HepG2 (cell line): ENCODE results near the gene PRKCZ. TPM values are rescaled to one million over a fixed set of nuclear protein-coding genes. Genes with fewer than 3 reads are reported as not detected.

Experiments
- ATAC-seq: fragments of 200-7000 bp; cut with Tn5 transposase; 3 replicates; pipeline ENCODE4 v1.9.1; 2020; ENCODE audit warnings: mild to moderate bottlenecking, moderate library complexity
- BruUV-seq: library from RNA; stranded (reverse); fragments of 400-500 nt; replicated peaks from 2 replicates; lab custom pipeline; 2021; lab: Mats Ljungman, UMichigan
- CTCF ChIA-PET: fragments of 300-600 bp; formaldehyde crosslinking; extraction: SDS; loops from one replicate; lab custom pipeline; 2021; ENCODE audit warnings: low total read pairs, inconsistent platforms, low intra/inter-chr PET ratio; lab: Yijun Ruan, JAX
- POLR2A ChIA-PET: fragments of 350-600 bp; sonication (Branson Sonifier 250); formaldehyde crosslinking; loops from one replicate; lab custom pipeline; 2020; ENCODE audit warnings: antibody characterized with exemption, inconsistent platforms; lab: Yijun Ruan, JAX
- DNase-seq: peaks from one replicate; pipeline ENCODE4 v3.0.0-alpha.2; 2015; ENCODE audit warnings: low spot score
- FAIRE-seq: peaks from 3 replicates; lab custom pipeline; 2011; peaks lifted over from hg19 to GRCh38; lab: Jason Lieb, UNC
- H2AFZ ChIP-seq: one replicate; pipeline ENCODE4 v1.6.1; 2011; ENCODE audit warnings: low read length, inconsistent platforms
- H3K27ac ChIP-seq: fragments of 300-600 bp; 3 replicates; pipeline ENCODE4 v1.8.0; 2011; ENCODE audit warnings: mixed run types, mild to moderate bottlenecking, mixed read lengths, low read length, inconsistent platforms; ENCODE audit not compliant: insufficient read depth; ENCODE audit errors: extremely low read length
- H3K27me3 ChIP-seq, 2 experiments: fragments of 200-600 bp in 1 of 2; 2 replicates in 1 of 2; 3 replicates in 1 of 2; pipeline versions ENCODE4 v1.6.0 to v1.8.0; 2011; ENCODE audit warnings: low read length in 2 of 2, mild to moderate bottlenecking in 2 of 2, moderate library complexity in 2 of 2, inconsistent platforms in 1 of 2; ENCODE audit not compliant: insufficient read depth in 2 of 2, control insufficient read depth in 1 of 2
- H3K36me3 ChIP-seq, 2 experiments: fragments of 200-600 bp in 1 of 2; replicated peaks in 1 of 2; 2 replicates in 1 of 2; 3 replicates in 1 of 2; pipeline versions ENCODE4 v1.5.1 to v1.8.0; 2011; ENCODE audit warnings: low read length in 2 of 2, inconsistent platforms in 1 of 2; ENCODE audit not compliant: insufficient read depth in 2 of 2, control insufficient read depth in 1 of 2
- H3K4me1 ChIP-seq: 2 replicates; pipeline ENCODE4 v1.5.1; 2012; ENCODE audit warnings: low read length, inconsistent platforms; ENCODE audit not compliant: insufficient read depth
- H3K4me2 ChIP-seq: 2 replicates; pipeline ENCODE4 v1.6.0; 2011; ENCODE audit warnings: low read depth, low read length, inconsistent platforms
- H3K4me3 ChIP-seq, 3 experiments: fragments of 200-600 bp in 1 of 3; sonication (generic), shearing (Covaris generic) in 1 of 3; replicated peaks in 1 of 3; 2 replicates each; pipeline ENCODE4 v1.5.1; 2011 to 2016; ENCODE audit warnings: low read length in 3 of 3, inconsistent platforms in 2 of 3, low read depth in 2 of 3, mild to moderate bottlenecking in 2 of 3, control low read depth in 1 of 3, mixed read lengths in 1 of 3; ENCODE audit not compliant: insufficient read depth in 1 of 3
- H3K79me2 ChIP-seq: one replicate; pipeline ENCODE4 v1.6.1; 2011; ENCODE audit warnings: low read length, inconsistent platforms; ENCODE audit not compliant: insufficient read depth
- H3K9ac ChIP-seq: 2 replicates; pipeline ENCODE4 v1.6.0; 2011; ENCODE audit warnings: mild to moderate bottlenecking, low read depth, low read length, inconsistent platforms; ENCODE audit not compliant: insufficient read depth
- H3K9me3 ChIP-seq: 2 replicates; pipeline ENCODE4 v1.5.1; 2012; ENCODE audit warnings: mild to moderate bottlenecking, low read length
- H4K20me1 ChIP-seq: 2 replicates; pipeline ENCODE4 v1.6.0; 2011; ENCODE audit warnings: inconsistent platforms, mild to moderate bottlenecking, low read length, moderate library complexity; ENCODE audit not compliant: insufficient read depth
- CENPT ChIP-seq: sonication (generic); formaldehyde crosslinking; IDR thresholded peaks from 2 replicates; pipeline ENCODE4 v1.8.0; 2022; ENCODE audit warnings: low read depth, mild to moderate bottlenecking, moderate library complexity, missing genetic modification reagents
- ISX ChIP-seq: sonication (generic); formaldehyde crosslinking; conservative IDR thresholded peaks from 2 replicates; pipeline ENCODE4 v1.5.0; 2020; ENCODE audit warnings: missing genetic modification reagents
- MYC ChIP-seq: sonication (generic); formaldehyde crosslinking; IDR thresholded peaks from 2 replicates; pipeline ENCODE4 v1.9.0; 2021; ENCODE audit warnings: missing genetic modification reagents, borderline replicate concordance
- ZFP37 ChIP-seq: sonication (generic); formaldehyde crosslinking; IDR thresholded peaks from 2 replicates; pipeline ENCODE4 v1.4.0; 2020; ENCODE audit warnings: missing genetic modification reagents, borderline replicate concordance
- ZNF567 ChIP-seq: sonication (generic); formaldehyde crosslinking; IDR thresholded peaks from 2 replicates; pipeline ENCODE4 v1.8.1; 2023; ENCODE audit warnings: mild to moderate bottlenecking, missing genetic modification reagents, borderline replicate concordance
- ZNF790 ChIP-seq: sonication (generic); formaldehyde crosslinking; IDR thresholded peaks from 2 replicates; pipeline ENCODE4 v1.8.0; 2022; ENCODE audit warnings: missing genetic modification reagents, mild to moderate bottlenecking, borderline replicate concordance
- WGBS: methylation state at CpG from one replicate; pipeline ENCODE4 v1.1.6; 2017; ENCODE audit warnings: low lambda C conversion rate; 5-methylcytosine and 5-hydroxymethylcytosine counted together
- in situ Hi-C: cut with HindIII; loops from 2 replicates; pipeline ENCODE4 v1.10.0; 2017; ENCODE audit warnings: low pct_unique_long_range_greater_than_20kb; ENCODE audit not compliant: extremely low pct_ligation_motif_present
- intact Hi-C: fragments of 100-400 bp; cut with micrococcal nuclease; formaldehyde crosslinking; loops from one replicate; pipeline ENCODE4 v1.10.0; 2022; ENCODE audit not compliant: unreplicated experiment
- polyA plus RNA-seq, 8 experiments: library from polyadenylated mRNA; depleted of rRNA in 3 of 8; stranded (reverse) in 7 of 8; unstranded in 1 of 8; fragments of >200 nt; fragmentation: Illumina TruSeq in 4 of 8; extraction: Trizol in 4 of 8; gene quantifications; 2 replicates each; pipeline versions ENCODE4 v1.2.1 to v1.2.3, GENCODE V29; 2011 to 2016; ENCODE audit warnings: low read depth in 4 of 8, missing spikeins in 1 of 8, mixed read lengths in 1 of 8; ENCODE audit not compliant: insufficient read depth in 1 of 8
- total RNA-seq, 5 experiments: library from RNA; depleted of rRNA; stranded (reverse); fragments of >200 nt; fragmentation: Illumina TruSeq; extraction: Trizol; gene quantifications; 2 replicates each; pipeline ENCODE4 v1.2.3, GENCODE V29; 2016; ENCODE audit warnings: low read depth in 1 of 5
- TF ChIP-seq, protein P1 (sequence below): sonication (generic); formaldehyde crosslinking; IDR thresholded peaks from 2 replicates; pipeline ENCODE4 v1.4.0; 2020; ENCODE audit warnings: missing genetic modification reagents, low read depth, mild to moderate bottlenecking, borderline replicate concordance
- TF ChIP-seq, protein P2 (sequence below): sonication (generic); formaldehyde crosslinking; conservative IDR thresholded peaks from 2 replicates; pipeline ENCODE4 v1.4.0; 2020; ENCODE audit warnings: missing genetic modification reagents
- TF ChIP-seq, protein P3 (sequence below): sonication (generic); formaldehyde crosslinking; IDR thresholded peaks from 2 replicates; pipeline ENCODE4 v1.8.1; 2022; ENCODE audit warnings: mild to moderate bottlenecking, missing genetic modification reagents
- TF ChIP-seq, protein P4 (sequence below): sonication (generic); formaldehyde crosslinking; IDR thresholded peaks from 2 replicates; pipeline ENCODE4 v1.4.0; 2020; ENCODE audit warnings: mild to moderate bottlenecking, missing genetic modification reagents
- TF ChIP-seq, protein P5 (sequence below): fragments of 450-650 bp; IDR thresholded peaks from 2 replicates; pipeline ENCODE4 v1.6.1; 2016

Gene PRKCZ
- total and polyA plus RNA-seq, 2 of the 13 experiments (the other 11 are each of a cell fraction or from before 2014, with no cell fraction given), result 34.7 to 85.2 TPM

DNA sequence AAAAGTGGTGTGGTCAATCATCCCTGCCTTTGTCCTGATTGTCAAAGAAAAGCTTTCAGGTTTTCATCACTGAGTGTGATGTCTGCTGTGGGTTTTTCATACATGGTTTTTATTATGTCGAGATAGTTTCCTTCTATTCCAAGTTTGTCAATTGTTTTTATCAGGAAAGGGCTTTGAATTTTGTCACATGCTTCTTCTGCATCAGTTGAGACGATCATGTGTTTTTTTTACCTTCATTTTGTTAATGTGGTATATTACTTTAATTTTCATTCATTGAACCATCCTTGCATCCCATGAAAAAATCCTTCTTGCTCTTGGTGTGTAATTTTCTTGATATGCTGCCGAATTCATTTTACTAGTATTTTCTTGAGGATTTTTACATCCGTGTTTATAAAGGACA is 15.5 kb downstream of the PRKCZ start:
- intact Hi-C loops, result no loop called here
- no TSS peak for BruUV-seq

DNA sequence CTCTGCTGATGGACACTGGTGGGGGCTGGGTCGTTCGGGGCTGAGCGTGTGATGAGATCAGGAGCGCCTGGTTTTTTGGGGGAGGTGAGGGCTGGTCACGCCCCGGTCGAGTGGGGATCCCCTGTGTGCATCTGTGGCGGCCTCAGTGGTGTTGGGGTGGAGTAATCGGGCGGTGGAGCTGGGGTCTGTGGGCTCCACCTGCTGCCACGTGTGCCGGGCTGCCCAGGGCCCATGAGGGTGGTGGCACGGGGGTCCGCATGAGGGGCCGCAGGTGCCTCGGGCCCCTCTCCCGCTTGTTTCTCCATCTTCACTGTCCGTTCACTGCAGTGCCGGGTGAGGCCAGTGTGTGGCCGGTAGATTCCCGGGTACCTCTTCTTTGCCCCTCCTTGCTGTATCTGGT is 17.2 kb downstream of the PRKCZ start:
- no peak overlapping the region for H3K9ac ChIP-seq
- ChIA-PET POLR2A (no interaction called here), CTCF (no interaction called here)
- no TSS peak for BruUV-seq
- H4K20me1 ChIP-seq, result no peaks in the 10 kb centered on the region
- peaks cover 2 to 16% of the 10 kb centered on the region in 2 experiments; a peak in 2 of 5 replicates for H3K36me3 ChIP-seq
- in situ Hi-C loops (no loop called here), intact Hi-C loops (no loop called here)
- FAIRE-seq (no peak), ATAC-seq (no peak), DNase-seq (no peak)
- peaks cover 12% of the 10 kb centered on the region for H3K4me1 ChIP-seq
- H3K4me3 ChIP-seq, result no peak overlapping the region
- H3K79me2 ChIP-seq, result peaks cover 8% of the 10 kb centered on the region
- H3K27ac ChIP-seq, result no peak overlapping the region
- no peak overlapping the region for H2AFZ ChIP-seq
- no peaks in the 10 kb centered on the region for H3K9me3 ChIP-seq
- H3K27me3 ChIP-seq, result no peaks in the 10 kb centered on the region
- H3K4me2 ChIP-seq, result no peak overlapping the region
- WGBS, result 97% methylated on average over 17 of the region's 21 CpGs
- TF ChIP-seq ZNF790 (CRISPR knock-in tag) (no peak), ZNF567 (CRISPR knock-in tag) (no peak), CENPT (no peak), MYC (CRISPR knock-in tag) (no peak), ZFP37 (CRISPR knock-in tag) (no peak)
- TF ChIP-seq, protein P1, sequence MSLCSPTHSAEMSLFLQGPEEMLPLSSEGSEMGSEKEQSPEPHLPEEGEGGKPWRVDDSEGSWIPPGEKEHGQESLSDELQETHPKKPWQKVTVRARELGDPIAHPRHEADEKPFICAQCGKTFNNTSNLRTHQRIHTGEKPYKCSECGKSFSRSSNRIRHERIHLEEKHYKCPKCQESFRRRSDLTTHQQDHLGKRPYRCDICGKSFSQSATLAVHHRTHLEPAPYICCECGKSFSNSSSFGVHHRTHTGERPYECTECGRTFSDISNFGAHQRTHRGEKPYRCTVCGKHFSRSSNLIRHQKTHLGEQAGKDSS, result no peak
- TF ChIP-seq, protein P2, sequence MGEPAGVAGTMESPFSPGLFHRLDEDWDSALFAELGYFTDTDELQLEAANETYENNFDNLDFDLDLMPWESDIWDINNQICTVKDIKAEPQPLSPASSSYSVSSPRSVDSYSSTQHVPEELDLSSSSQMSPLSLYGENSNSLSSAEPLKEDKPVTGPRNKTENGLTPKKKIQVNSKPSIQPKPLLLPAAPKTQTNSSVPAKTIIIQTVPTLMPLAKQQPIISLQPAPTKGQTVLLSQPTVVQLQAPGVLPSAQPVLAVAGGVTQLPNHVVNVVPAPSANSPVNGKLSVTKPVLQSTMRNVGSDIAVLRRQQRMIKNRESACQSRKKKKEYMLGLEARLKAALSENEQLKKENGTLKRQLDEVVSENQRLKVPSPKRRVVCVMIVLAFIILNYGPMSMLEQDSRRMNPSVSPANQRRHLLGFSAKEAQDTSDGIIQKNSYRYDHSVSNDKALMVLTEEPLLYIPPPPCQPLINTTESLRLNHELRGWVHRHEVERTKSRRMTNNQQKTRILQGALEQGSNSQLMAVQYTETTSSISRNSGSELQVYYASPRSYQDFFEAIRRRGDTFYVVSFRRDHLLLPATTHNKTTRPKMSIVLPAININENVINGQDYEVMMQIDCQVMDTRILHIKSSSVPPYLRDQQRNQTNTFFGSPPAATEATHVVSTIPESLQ (CRISPR knock-in tag), result no peak
- TF ChIP-seq, protein P3, sequence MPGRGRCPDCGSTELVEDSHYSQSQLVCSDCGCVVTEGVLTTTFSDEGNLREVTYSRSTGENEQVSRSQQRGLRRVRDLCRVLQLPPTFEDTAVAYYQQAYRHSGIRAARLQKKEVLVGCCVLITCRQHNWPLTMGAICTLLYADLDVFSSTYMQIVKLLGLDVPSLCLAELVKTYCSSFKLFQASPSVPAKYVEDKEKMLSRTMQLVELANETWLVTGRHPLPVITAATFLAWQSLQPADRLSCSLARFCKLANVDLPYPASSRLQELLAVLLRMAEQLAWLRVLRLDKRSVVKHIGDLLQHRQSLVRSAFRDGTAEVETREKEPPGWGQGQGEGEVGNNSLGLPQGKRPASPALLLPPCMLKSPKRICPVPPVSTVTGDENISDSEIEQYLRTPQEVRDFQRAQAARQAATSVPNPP (CRISPR knock-in tag), result no peak
- TF ChIP-seq, protein P4, sequence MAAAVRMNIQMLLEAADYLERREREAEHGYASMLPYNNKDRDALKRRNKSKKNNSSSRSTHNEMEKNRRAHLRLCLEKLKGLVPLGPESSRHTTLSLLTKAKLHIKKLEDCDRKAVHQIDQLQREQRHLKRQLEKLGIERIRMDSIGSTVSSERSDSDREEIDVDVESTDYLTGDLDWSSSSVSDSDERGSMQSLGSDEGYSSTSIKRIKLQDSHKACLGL (CRISPR knock-in tag), result no peak

More for the DNA sequence above, 15.5 kb downstream of the PRKCZ start:
- 93% methylated on average over 4 of the region's 4 CpGs for WGBS
- H3K4me3 ChIP-seq, result no peak overlapping the region
- H3K9ac ChIP-seq, result no peak overlapping the region
- no peak overlapping the region for H3K4me2 ChIP-seq
- no peak for FAIRE-seq
- in situ Hi-C loops, result no loop called here
- no peak for DNase-seq
- H3K27ac ChIP-seq, result no peak overlapping the region
- TF ChIP-seq, protein P5, sequence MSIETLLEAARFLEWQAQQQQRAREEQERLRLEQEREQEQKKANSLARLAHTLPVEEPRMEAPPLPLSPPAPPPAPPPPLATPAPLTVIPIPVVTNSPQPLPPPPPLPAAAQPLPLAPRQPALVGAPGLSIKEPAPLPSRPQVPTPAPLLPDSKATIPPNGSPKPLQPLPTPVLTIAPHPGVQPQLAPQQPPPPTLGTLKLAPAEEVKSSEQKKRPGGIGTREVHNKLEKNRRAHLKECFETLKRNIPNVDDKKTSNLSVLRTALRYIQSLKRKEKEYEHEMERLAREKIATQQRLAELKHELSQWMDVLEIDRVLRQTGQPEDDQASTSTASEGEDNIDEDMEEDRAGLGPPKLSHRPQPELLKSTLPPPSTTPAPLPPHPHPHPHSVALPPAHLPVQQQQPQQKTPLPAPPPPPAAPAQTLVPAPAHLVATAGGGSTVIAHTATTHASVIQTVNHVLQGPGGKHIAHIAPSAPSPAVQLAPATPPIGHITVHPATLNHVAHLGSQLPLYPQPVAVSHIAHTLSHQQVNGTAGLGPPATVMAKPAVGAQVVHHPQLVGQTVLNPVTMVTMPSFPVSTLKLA, result peak; percentile 40; the same call in 1 of the 2 replicates
- no peak for TF ChIP-seq ISX
- H3K4me1 ChIP-seq, result no peaks in the 10 kb centered on the region
- no peak for ATAC-seq
- ChIA-PET CTCF (no interaction called here), POLR2A (no interaction called here)
- no peaks in the 10 kb centered on the region for H3K9me3 ChIP-seq
- peaks cover 1 to 26% of the 10 kb centered on the region in 2 experiments; a peak in 2 of 5 replicates for H3K36me3 ChIP-seq
- H2AFZ ChIP-seq, result no peak overlapping the region
- peaks cover 8% of the 10 kb centered on the region for H3K79me2 ChIP-seq
- no peaks in the 10 kb centered on the region for H3K27me3 ChIP-seq
- H4K20me1 ChIP-seq, result no peaks in the 10 kb centered on the region
